Measurements from ENCODE around the gene TMEM134.

DNA sequence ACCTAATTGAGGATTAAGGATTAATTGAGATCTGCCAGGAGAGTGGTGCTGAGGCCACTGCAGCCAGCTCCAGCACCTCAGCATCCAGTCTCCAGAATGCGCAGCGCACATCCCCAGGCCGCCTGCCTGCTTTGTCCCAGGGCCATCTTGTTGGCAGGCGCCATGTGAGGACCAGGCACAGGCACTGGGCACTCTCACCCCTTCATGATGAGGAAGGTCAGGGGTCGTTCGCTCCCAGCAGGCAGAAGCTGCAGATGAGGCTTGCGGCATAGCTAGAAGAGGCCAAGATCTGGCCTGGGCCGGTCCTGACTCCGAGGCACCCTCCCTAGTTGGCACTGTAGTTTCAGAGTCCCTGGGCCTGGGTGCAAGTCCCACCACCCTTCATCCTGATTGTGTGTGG lies 47.8 kb upstream of the TMEM134 start:
- TF ChIP-seq, protein P1, sequence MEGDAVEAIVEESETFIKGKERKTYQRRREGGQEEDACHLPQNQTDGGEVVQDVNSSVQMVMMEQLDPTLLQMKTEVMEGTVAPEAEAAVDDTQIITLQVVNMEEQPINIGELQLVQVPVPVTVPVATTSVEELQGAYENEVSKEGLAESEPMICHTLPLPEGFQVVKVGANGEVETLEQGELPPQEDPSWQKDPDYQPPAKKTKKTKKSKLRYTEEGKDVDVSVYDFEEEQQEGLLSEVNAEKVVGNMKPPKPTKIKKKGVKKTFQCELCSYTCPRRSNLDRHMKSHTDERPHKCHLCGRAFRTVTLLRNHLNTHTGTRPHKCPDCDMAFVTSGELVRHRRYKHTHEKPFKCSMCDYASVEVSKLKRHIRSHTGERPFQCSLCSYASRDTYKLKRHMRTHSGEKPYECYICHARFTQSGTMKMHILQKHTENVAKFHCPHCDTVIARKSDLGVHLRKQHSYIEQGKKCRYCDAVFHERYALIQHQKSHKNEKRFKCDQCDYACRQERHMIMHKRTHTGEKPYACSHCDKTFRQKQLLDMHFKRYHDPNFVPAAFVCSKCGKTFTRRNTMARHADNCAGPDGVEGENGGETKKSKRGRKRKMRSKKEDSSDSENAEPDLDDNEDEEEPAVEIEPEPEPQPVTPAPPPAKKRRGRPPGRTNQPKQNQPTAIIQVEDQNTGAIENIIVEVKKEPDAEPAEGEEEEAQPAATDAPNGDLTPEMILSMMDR (IDR thresholded peaks at IDR 0.05; ENCODE audit: low read depth, low read length): no peak
- no peak for TF ChIP-seq POLR2A (IDR thresholded peaks at IDR 0.05; ENCODE audit: extremely low read depth, insufficient read length)
- TF ChIP-seq, protein P2, sequence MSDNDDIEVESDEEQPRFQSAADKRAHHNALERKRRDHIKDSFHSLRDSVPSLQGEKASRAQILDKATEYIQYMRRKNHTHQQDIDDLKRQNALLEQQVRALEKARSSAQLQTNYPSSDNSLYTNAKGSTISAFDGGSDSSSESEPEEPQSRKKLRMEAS (IDR thresholded peaks at IDR 0.05; ENCODE audit: low read depth, low read length): no peak

Measured in NB4 (cell line).